ENCODE data around the gene CFAP97.
A peak's percentile ranks its signal among the peaks of the same experiment; 100 is the strongest.

CFAP97 gene

DNA sequence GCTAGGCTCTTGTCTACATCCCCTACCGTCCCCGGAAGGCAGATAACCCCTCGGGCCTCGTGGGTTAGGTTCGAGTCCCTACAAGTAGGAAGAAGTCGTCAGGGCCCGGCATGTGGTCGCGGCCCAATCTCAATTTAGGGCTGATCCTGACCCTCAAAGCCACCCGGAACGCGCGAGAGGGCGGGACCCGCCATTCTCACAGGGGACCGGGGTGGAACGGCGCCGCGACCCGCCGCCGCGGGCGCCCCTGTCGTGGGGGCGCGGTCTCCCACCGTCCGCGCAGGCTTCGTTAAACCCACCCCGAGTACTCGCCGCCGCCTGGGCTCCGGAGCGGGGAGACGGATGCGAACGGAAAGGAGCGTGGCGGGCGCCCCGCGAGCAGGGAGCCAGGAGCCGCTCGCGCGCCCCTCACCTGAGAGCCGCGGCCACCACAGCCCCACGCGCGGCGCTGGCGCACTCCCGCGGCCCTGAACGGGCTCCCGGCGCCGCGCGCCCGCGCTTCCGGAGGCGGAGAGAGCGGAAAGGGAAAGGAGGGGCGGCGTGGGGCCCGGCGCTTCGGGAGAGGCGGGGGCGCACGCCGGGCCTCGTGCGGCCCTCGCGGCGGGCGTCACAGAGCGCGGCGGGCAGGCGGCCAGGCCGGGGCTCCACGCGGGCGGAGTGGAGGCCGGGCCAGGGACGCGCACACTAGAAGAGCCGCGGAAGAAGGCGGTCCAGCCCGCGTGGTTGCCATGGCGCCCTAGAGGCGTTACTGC is at the start of gene CFAP97:
TSS of gene CFAP97 (minus strand) at position 515 of the 752 bp plus-strand sequence. CDS start 12,804 bp downstream, outside the sequence.
- Mint-ChIP-seq H3K4me1 (peaks cover 34% of the 10 kb centered on the region), H3K9me3 (no peaks in the 10 kb centered on the region), H3K27ac (peak within 1 kb of the TSS; percentile 96 to 99 (median 97)), H3K36me3 (ENCODE audit: low read depth) (peaks cover 7% of the 10 kb centered on the region), H3K27me3 (ENCODE audit: low read depth) (peaks cover 5% of the 10 kb centered on the region), H3K4me3 (peak within 1 kb of the TSS; percentile 97 to 99 (median 98))
- TF ChIP-seq CTCF (IDR thresholded peaks at IDR 0.05; ENCODE audit: unreplicated experiment in 3 of 3): no peak

- Mint-ChIP-seq H3K27ac (peak overlapping the region in 2 of 3 experiments; percentile 7 to 48), H3K27me3 (ENCODE audit: low read depth) (no peaks in the 10 kb centered on the region), H3K4me1 (peaks cover 49% of the 10 kb centered on the region), H3K9me3 (no peaks in the 10 kb centered on the region), H3K36me3 (ENCODE audit: low read depth) (peaks cover 14% of the 10 kb centered on the region), H3K4me3 (no peak overlapping the region)
- no peak for TF ChIP-seq CTCF (IDR thresholded peaks at IDR 0.05; ENCODE audit: unreplicated experiment in 3 of 3)
Observed at GRCh38 chr4:185249105-185249504, 45.3 kb upstream of the CFAP97 start.

- H3K27me3 Mint-ChIP-seq (ENCODE audit: low read depth): no peaks in the 10 kb centered on the region
- peaks cover 14% of the 10 kb centered on the region for H3K36me3 Mint-ChIP-seq (ENCODE audit: low read depth)
- H3K4me3 Mint-ChIP-seq: no peak overlapping the region
- H3K9me3 Mint-ChIP-seq: no peaks in the 10 kb centered on the region
- H3K4me1 Mint-ChIP-seq: peaks cover 49% of the 10 kb centered on the region
- H3K27ac Mint-ChIP-seq: peak overlapping the region in 2 of 3 experiments; percentile 7 to 48
- no peak for TF ChIP-seq CTCF (IDR thresholded peaks at IDR 0.05; ENCODE audit: unreplicated experiment in 3 of 3)
Observed at GRCh38 chr4:185248393-185249039, 44.7 kb upstream of the CFAP97 start.

DNA sequence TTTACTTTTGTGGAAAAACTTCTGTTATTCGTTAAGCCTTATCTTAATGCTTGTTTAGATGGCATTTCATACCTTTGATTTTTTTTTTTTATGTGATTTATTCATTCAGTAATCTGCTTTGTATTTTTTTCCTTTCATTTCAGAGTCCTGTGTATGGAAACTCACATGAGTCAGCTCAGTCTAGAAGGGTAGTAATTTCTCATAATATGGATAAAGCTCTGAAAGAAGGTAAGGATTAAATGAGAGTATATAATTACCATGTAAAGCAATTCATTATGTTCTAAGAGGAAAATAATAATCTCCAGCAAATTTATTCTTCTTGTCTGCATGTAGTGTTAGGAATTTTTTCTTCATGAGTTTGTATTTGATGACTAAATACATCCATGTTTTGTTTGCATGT is 43.4 kb upstream of the CFAP97 start:
- H3K4me1 Mint-ChIP-seq: peaks cover 44% of the 10 kb centered on the region
- TF ChIP-seq CTCF (IDR thresholded peaks at IDR 0.05; ENCODE audit: unreplicated experiment in 3 of 3): no peak
- H3K36me3 Mint-ChIP-seq (ENCODE audit: low read depth): peaks cover 18% of the 10 kb centered on the region
- no peak overlapping the region for H3K27ac Mint-ChIP-seq
- H3K9me3 Mint-ChIP-seq: no peaks in the 10 kb centered on the region
- no peak overlapping the region for H3K4me3 Mint-ChIP-seq
- H3K27me3 Mint-ChIP-seq (ENCODE audit: low read depth): no peaks in the 10 kb centered on the region

DNA sequence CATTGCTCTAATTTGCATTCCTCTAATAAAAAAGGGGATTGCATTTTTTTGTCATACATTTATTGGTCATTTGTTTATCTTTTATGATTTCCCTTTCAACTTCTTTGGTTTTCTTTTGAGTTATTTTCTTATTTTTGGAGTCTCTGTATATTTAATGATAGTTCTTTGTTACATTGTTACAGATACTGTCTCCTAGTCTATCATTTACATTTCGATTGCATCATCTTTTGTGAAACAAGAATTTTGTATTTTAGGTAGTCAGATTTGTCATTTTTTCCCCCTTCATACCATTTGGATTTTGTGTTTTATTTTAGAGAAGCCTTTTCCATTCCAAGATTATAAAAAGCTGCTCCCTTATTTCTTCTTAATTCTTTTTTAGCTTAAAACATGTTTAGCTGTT is 42.7 kb upstream of the CFAP97 start:
- peaks cover 40% of the 10 kb centered on the region for H3K4me1 Mint-ChIP-seq
- peak overlapping the region in 1 of 3 experiments; percentile 16 for H3K27ac Mint-ChIP-seq
- H3K4me3 Mint-ChIP-seq: no peak overlapping the region
- peaks cover 4% of the 10 kb centered on the region for H3K9me3 Mint-ChIP-seq
- no peak for TF ChIP-seq CTCF (IDR thresholded peaks at IDR 0.05; ENCODE audit: unreplicated experiment in 3 of 3)
- H3K27me3 Mint-ChIP-seq (ENCODE audit: low read depth): no peaks in the 10 kb centered on the region
- H3K36me3 Mint-ChIP-seq (ENCODE audit: low read depth): peaks cover 25% of the 10 kb centered on the region
